Measurements from ENCODE around the gene SYNGR3. TPM values are rescaled to one million over a fixed set of nuclear protein-coding genes. Genes with fewer than 3 reads are reported as not detected.
A peak's percentile ranks its signal among the peaks of the same experiment; 100 is the strongest.
"Not testable (repeated sequence)": the region's sequence is repeated elsewhere in the genome, so short reads cannot be mapped to it uniquely, and the experiment has no call there.

SYNGR3 gene
- total and polyA plus RNA-seq, 8 donors = 0.21 to 0.93 (median 0.33) TPM

- peak; percentile 1 for ATAC-seq
- H3K27ac ChIP-seq = peak overlapping the region; percentile 57 to 93
- TF ChIP-seq, protein P1, sequence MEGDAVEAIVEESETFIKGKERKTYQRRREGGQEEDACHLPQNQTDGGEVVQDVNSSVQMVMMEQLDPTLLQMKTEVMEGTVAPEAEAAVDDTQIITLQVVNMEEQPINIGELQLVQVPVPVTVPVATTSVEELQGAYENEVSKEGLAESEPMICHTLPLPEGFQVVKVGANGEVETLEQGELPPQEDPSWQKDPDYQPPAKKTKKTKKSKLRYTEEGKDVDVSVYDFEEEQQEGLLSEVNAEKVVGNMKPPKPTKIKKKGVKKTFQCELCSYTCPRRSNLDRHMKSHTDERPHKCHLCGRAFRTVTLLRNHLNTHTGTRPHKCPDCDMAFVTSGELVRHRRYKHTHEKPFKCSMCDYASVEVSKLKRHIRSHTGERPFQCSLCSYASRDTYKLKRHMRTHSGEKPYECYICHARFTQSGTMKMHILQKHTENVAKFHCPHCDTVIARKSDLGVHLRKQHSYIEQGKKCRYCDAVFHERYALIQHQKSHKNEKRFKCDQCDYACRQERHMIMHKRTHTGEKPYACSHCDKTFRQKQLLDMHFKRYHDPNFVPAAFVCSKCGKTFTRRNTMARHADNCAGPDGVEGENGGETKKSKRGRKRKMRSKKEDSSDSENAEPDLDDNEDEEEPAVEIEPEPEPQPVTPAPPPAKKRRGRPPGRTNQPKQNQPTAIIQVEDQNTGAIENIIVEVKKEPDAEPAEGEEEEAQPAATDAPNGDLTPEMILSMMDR (IDR thresholded peaks at IDR 0.05) = no peak
- intact Hi-C loops (cut with DNase I) = no loop called here
- peak overlapping the region; percentile 68 to 98 for H3K4me3 ChIP-seq
- peaks cover 35 to 58% of the 10 kb centered on the region in 2 donors for H3K4me1 ChIP-seq
- no peaks in the 10 kb centered on the region for H3K36me3 ChIP-seq
- no peaks in the 10 kb centered on the region for H3K27me3 ChIP-seq
- peak in 1 of 4 donors; percentile 88 for DNase-seq
- H3K9me3 ChIP-seq = no peaks in the 10 kb centered on the region
Measured at GRCh38 chr16:2009164-2009711, 19.5 kb downstream of the SYNGR3 start.

GRCh38 chr16:2009791-2010510 lies 20.2 kb downstream of the SYNGR3 start, which contains the start of gene ZNF598:
ZNF598 (minus strand) TSS chr16:2009821.
- Histone ChIP-seq H3K4me1 (peaks cover 33 to 51% of the 10 kb centered on the region in 2 donors), H3K9me3 (no peaks in the 10 kb centered on the region), H3K4me3 (peak within 1 kb of the TSS; percentile 68 to 98), H3K27me3 (no peaks in the 10 kb centered on the region), H3K27ac (peak within 1 kb of the TSS; percentile 83 to 93), H3K36me3 (no peaks in the 10 kb centered on the region)
- TF ChIP-seq, protein P1 (IDR thresholded peaks at IDR 0.05) = no peak
- intact Hi-C loops (cut with DNase I) = no loop called here
- DNase-seq (peak; percentile 84 to 95 (median 88)), ATAC-seq (peak; percentile 97)

DNA sequence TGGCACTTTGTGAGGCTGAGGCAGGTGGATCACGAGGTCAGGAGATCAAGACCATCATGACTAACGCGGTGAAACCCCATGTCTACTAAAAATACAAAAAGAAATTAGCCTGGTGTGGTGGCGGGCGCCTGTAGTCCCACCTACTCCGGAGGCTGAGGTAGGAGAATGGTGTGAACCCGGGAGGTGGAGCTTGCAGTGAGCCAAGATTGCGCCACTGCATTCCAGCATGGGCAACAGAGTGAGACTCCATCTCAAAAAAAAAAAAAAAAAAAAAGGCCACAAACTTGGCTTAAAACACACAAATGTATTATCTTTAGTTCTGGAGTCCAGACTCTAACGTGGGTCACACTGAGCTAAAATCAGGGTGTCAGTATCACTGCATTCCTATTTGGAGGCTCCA lies 22.0 kb downstream of the SYNGR3 start:
- ATAC-seq; H3K27me3 ChIP-seq; H3K27ac ChIP-seq; DNase-seq; H3K36me3 ChIP-seq; H3K9me3 ChIP-seq; H3K4me3 ChIP-seq; intact Hi-C loops (cut with DNase I): not testable (repeated sequence)
- peaks cover 26 to 34% of the 10 kb centered on the region in 2 donors for H3K4me1 ChIP-seq

DNA sequence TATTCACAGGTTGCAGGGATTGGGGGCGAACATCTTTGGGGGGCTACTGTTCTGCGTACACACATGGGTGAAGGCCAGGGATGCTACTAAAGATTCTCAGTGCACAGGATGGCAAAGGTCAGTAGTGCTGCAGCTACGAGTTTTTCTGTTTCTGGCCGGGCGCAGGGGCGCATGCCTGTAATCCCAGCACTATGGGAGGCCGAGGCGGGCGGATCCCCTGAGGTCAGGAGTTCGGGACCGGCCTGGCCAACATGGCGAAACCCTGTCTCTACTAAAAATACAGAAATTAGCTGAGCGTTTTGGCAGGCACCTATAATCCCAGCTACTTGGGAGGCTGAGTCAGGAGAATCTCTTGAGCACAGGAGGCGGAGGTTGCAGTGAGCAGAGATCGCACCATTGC lies 23.8 kb downstream of the SYNGR3 start:
- intact Hi-C loops (cut with DNase I) = no loop called here
- no peak for ATAC-seq
- Histone ChIP-seq H3K36me3 (no peaks in the 10 kb centered on the region), H3K4me1 (peaks cover 12 to 16% of the 10 kb centered on the region in 2 donors), H3K27ac (no peak overlapping the region), H3K27me3 (peaks cover 0 to 17% of the 10 kb centered on the region in 2 donors), H3K9me3 (no peaks in the 10 kb centered on the region), H3K4me3 (no peak overlapping the region)
- DNase-seq = peak in 1 of 4 donors; percentile 64
- TF ChIP-seq, protein P1 (IDR thresholded peaks at IDR 0.05) = no peak

GRCh38 chr16:2015117-2015946 lies 25.6 kb downstream of the SYNGR3 start:
- Histone ChIP-seq H3K36me3 (no peaks in the 10 kb centered on the region), H3K4me3 (no peak overlapping the region), H3K4me1 (peaks cover 10 to 14% of the 10 kb centered on the region in 2 donors), H3K27me3 (peaks cover 13 to 35% of the 10 kb centered on the region in 2 donors), H3K9me3 (no peaks in the 10 kb centered on the region), H3K27ac (no peak overlapping the region)
- TF ChIP-seq, protein P1 (IDR thresholded peaks at IDR 0.05) = no peak
- DNase-seq (no peak), ATAC-seq (peak; percentile 55)
- intact Hi-C loops (cut with DNase I) = no loop called here

All from left lung (tissue), 10 donors.